Tibial artery (tissue), 4 donors: ENCODE measurements around the gene DOK7.

Source experiments
- DNase-seq, 2 donors: peaks; one replicate each; pipeline ENCODE4 v3.0.0-alpha.2; 2019
- H3K27ac ChIP-seq, 2 donors: fragments of 200-600 bp; sonication (generic) in 1 of 2; 1 replicate in 1 of 2; 2 replicates in 1 of 2; pipeline ENCODE4 v1.5.1; 2018 to 2019; ENCODE audit warnings: mild to moderate bottlenecking in 1 of 2
- H3K27me3 ChIP-seq, 2 donors: fragments of 200-600 bp; sonication (generic) in 1 of 2; one replicate each; pipeline versions ENCODE4 v1.5.1 to v1.6.0; 2016 to 2019
- H3K36me3 ChIP-seq, 3 donors: fragments of 200-600 bp; sonication (generic) in 2 of 3; one replicate each; pipeline ENCODE4 v1.5.1; 2016 to 2019; ENCODE audit warnings: mild to moderate bottlenecking in 2 of 3
- H3K4me1 ChIP-seq, 4 donors: fragments of 200-600 bp; sonication (generic) in 2 of 4; 1 replicate in 3 of 4; 2 replicates in 1 of 4; pipeline ENCODE4 v1.5.1; 2016 to 2019
- H3K4me3 ChIP-seq, 2 donors: fragments of 200-600 bp; sonication (generic) in 1 of 2; 1 replicate in 1 of 2; 2 replicates in 1 of 2; pipeline ENCODE4 v1.5.1; 2018 to 2019; ENCODE audit warnings: mild to moderate bottlenecking in 2 of 2
- H3K9me3 ChIP-seq, 3 donors: fragments of 200-600 bp; sonication (generic) in 1 of 3; one replicate each; pipeline ENCODE4 v1.5.1; 2016 to 2019
- CTCF ChIP-seq, 2 experiments: fragments of 200-600 bp in 1 of 2; fragments of 450-650 bp in 1 of 2; IDR thresholded peaks; one replicate each; pipeline ENCODE4 v1.5.1; 2017 to 2019; ENCODE audit warnings: antibody characterized with exemption in 2 of 2, mild to moderate bottlenecking in 1 of 2, moderate library complexity in 1 of 2
- intact Hi-C: fragments of 100-400 bp; cut with DNase I; formaldehyde crosslinking; loops from one replicate; pipeline ENCODE4 v1.15.0; 2023; ENCODE audit warnings: low total_unique reads

The DOK7 gene

GRCh38 chr4:3516836-3517730 lies 54.0 kb downstream of the DOK7 start:
- H3K9me3 ChIP-seq = no peaks in the 10 kb centered on the region
- no peaks in the 10 kb centered on the region for H3K4me1 ChIP-seq
- no peak for TF ChIP-seq CTCF (IDR thresholded peaks at IDR 0.05)
- no peaks in the 10 kb centered on the region for H3K27me3 ChIP-seq
- H3K4me3 ChIP-seq = no peak overlapping the region
- intact Hi-C loops = loop anchor here (1.0 kb wide), 1 partner anchor 16 kb away; no protein-coding TSS in a partner anchor
- H3K27ac ChIP-seq = no peak overlapping the region
- H3K36me3 ChIP-seq = peaks cover 81 to 99% (median 99%) of the 10 kb centered on the region in 3 donors
- peak in 1 of 2 donors; percentile 61 for DNase-seq

GRCh38 chr4:3517731-3518510 lies 54.8 kb downstream of the DOK7 start:
- H3K4me1 ChIP-seq = no peaks in the 10 kb centered on the region
- no peak overlapping the region for H3K27ac ChIP-seq
- no peak overlapping the region for H3K4me3 ChIP-seq
- intact Hi-C loops = loop anchor here (1.0 kb wide), 1 partner anchor 15 kb away; no protein-coding TSS in a partner anchor
- H3K36me3 ChIP-seq = peaks cover 86 to 99% (median 99%) of the 10 kb centered on the region in 3 donors
- TF ChIP-seq CTCF (IDR thresholded peaks at IDR 0.05) = no peak
- H3K9me3 ChIP-seq = no peaks in the 10 kb centered on the region
- H3K27me3 ChIP-seq = no peaks in the 10 kb centered on the region
- DNase-seq = peak in 1 of 2 donors; percentile 63

- TF ChIP-seq CTCF (IDR thresholded peaks at IDR 0.05) = no peak
- H3K27me3 ChIP-seq = no peaks in the 10 kb centered on the region
- H3K27ac ChIP-seq = no peak overlapping the region
- H3K4me3 ChIP-seq = no peak overlapping the region
- intact Hi-C loops = no loop called here
- DNase-seq = peak in 1 of 2 donors; percentile 60
- H3K36me3 ChIP-seq = peaks cover 86 to 99% (median 99%) of the 10 kb centered on the region in 3 donors
- H3K9me3 ChIP-seq = no peaks in the 10 kb centered on the region
- no peaks in the 10 kb centered on the region for H3K4me1 ChIP-seq
Observed at GRCh38 chr4:3518511-3518880, 55.4 kb downstream of the DOK7 start.

GRCh38 chr4:3518941-3519340 lies 55.8 kb downstream of the DOK7 start:
- H3K4me3 ChIP-seq = no peak overlapping the region
- no peak for TF ChIP-seq CTCF (IDR thresholded peaks at IDR 0.05)
- peak in 1 of 2 donors; percentile 54 for DNase-seq
- no peaks in the 10 kb centered on the region for H3K27me3 ChIP-seq
- peaks cover 86 to 99% (median 99%) of the 10 kb centered on the region in 3 donors for H3K36me3 ChIP-seq
- no peaks in the 10 kb centered on the region for H3K9me3 ChIP-seq
- H3K4me1 ChIP-seq = no peaks in the 10 kb centered on the region
- H3K27ac ChIP-seq = no peak overlapping the region
- intact Hi-C loops = no loop called here

- Histone ChIP-seq H3K27me3 (no peaks in the 10 kb centered on the region), H3K27ac (no peak overlapping the region), H3K36me3 (peaks cover 85 to 99% (median 99%) of the 10 kb centered on the region in 3 donors), H3K4me3 (no peak overlapping the region), H3K4me1 (no peaks in the 10 kb centered on the region), H3K9me3 (no peaks in the 10 kb centered on the region)
- DNase-seq = peak in 1 of 2 donors; percentile 64
- TF ChIP-seq CTCF (IDR thresholded peaks at IDR 0.05) = no peak
- intact Hi-C loops = no loop called here
Observed at GRCh38 chr4:3519468-3520264, 56.6 kb downstream of the DOK7 start.
